HG02642 (cell line): ENCODE data around the gene ANAPC4.
"Not testable (repeated sequence)": the region's sequence is repeated elsewhere in the genome, so short reads cannot be mapped to it uniquely, and the experiment has no call there.

Experiments used
- ATAC-seq: cut with Tn5 transposase; IDR thresholded peaks from one replicate; pipeline ENCODE4 v1.9.1; 2021; ENCODE audit warnings: mild to moderate bottlenecking; ENCODE audit not compliant: unreplicated experiment, poor library complexity

The ANAPC4 gene

GRCh38 chr4:25372549-25372948 is 4.5 kb upstream of the ANAPC4 start:
- ATAC-seq, result not testable (repeated sequence)

DNA sequence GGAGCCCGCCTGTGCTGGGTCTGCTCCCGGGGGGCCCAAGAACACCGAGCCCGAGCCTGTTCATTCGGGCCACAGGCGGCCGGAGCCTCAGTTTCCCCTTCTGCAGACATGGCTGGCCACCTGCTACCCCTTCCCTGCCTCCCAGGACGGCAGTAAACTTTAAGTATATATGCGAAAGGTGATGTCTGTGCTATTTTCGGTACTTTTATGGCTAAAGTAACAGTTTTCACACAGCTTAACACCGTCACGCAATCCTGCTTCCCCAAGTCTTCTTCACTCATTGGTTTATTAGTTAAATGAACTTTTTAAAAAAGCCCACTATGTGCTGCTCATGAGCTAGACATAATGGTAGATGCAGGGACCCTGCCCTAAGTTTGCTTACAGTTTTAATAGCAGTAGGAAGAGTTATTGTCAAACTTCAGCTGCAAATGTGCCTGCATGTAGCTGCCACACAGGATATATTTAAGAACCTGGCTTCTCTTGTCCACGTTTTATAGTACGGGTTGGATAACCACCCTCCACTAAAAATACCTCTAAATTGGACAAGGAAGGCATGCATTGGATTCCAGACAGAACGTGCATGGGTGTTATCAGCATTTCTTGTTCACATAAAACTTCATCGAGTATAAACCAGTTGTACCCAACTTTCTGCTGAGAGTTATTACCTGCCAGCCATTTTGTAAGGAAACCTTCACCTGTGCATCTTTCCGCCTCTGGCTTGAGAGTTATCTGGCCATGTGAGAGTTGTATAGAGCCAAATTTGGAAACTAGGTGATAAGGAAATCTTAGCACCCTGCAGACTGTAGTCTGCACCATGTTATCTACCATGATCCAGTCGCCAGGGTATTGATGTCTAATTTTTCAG is 741 bp downstream of the ANAPC4 start:
- no peak for ATAC-seq

DNA sequence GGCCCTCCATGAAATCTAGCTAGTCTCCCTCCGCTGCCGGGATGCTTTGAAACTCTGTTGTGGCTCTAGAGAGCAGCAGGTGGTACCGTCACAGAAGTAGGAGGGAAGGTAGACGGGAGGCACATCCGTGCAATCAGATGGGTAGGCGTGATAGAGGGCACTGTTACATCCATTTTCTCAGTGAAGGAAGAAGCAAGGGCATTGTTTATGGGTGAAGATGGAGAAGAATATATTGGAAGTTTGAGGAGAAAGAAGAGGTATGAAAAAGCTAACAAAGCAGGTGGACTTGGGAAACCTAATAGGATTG is 1.3 kb downstream of the ANAPC4 start:
- ATAC-seq, result no peak

DNA sequence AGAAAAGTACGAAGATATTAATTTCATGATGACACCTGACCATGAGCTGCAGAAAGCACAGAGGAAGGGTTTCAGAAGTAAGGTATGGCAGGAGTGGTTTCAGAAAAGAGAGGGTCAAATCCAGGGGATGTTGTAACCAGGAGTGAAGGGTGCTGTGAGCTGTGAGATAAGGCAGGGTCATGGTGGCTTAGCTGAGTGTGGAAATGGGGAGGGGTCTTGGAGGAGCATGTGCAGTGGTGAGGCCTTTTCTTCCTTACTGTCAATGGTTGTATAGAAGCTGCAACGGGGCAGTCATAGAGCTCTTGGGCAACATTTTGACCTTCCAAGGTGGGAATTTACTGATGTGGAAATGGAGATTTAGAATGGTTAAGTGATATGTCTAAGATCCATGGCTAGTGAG is 2.5 kb downstream of the ANAPC4 start:
- no peak for ATAC-seq

- ATAC-seq, result no peak
These were observed 6.6 kb downstream of the ANAPC4 start for GRCh38 chr4:25383647-25384046.

DNA sequence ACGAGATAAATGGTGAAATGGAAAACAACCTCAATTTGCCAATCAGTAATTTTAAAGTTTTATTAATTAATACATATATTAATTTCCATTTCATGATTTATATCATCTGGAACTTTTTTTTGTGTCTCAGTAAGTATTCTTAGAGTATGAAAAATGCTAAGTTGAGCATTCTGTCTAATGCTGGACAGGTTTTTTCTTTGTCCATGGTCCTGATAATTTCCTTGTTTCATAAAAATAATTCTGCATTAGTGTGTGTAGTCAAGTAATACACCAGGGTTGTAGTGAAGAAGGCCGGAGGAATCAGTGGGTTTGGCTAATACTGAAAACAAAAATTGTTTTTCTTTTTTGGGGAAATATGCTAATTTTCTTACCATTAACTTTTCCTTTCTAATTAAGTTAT is 9.9 kb downstream of the ANAPC4 start:
- ATAC-seq, result no peak

DNA sequence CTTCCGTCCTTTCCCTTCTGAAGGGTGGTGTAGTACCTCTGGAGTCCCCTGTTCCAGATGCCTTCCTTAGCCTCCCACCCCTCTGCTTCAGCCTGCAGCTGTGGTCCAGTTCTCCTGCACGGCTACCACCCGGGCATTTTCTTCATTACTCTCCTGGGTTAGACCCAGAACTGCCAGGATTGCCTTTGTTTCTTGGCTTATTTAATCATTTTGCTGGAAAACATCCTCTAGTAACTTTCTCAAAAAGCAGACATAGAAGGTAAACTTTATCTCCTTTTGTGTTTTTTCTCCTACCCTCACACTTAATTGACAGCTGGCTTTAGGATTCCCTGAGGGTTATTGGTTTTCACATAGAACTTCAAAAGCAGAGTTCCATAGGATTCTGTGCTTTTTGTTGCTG is 20.2 kb downstream of the ANAPC4 start:
- no peak for ATAC-seq

GRCh38 chr4:25399510-25399909 is 22.4 kb downstream of the ANAPC4 start:
- no peak for ATAC-seq

DNA sequence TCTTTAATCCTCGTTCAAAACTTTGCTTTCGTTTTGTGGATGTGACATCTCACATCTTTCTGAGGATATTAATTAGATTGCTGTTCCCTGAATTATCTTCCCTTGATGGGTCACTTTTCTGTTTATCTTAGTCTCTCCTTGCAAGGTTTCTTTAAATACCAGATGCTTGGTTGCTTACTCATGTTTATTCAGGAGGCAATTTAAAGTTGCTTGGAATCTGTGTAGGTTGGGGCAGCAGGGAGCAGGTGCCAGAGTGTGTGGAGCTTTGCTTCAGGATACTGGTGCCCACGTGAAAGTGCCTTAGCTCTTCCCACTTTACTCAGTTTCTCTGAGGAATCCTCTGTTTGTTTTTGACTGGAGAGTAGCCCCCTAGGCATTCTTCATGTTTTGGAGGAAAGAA is 24.0 kb downstream of the ANAPC4 start:
- no peak for ATAC-seq

GRCh38 chr4:25402521-25402920 is 25.5 kb downstream of the ANAPC4 start:
- ATAC-seq, result no peak

- ATAC-seq, result no peak
These were observed 26.6 kb downstream of the ANAPC4 start for GRCh38 chr4:25403699-25404098.

DNA sequence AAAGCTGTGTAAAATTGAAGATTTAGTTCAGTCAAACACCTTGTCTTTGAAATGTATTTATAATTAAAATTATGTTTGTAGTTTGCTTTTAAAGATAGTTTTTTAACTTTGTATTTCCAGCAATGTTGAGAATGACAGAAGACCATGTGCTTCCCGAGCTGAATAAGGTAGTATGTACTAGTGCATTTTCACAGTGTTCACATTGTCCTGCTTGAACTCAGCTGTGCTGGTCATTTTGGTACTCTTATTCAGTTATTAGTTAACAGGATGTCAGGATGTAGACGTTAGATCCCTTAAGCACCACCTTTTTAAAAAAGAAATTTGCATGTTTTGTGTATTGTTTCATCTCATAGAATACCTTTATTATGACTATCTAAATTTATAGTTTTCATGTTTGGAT is 28.4 kb downstream of the ANAPC4 start:
- ATAC-seq, result no peak

GRCh38 chr4:25406081-25406692 is 29.1 kb downstream of the ANAPC4 start:
- ATAC-seq, result no peak

DNA sequence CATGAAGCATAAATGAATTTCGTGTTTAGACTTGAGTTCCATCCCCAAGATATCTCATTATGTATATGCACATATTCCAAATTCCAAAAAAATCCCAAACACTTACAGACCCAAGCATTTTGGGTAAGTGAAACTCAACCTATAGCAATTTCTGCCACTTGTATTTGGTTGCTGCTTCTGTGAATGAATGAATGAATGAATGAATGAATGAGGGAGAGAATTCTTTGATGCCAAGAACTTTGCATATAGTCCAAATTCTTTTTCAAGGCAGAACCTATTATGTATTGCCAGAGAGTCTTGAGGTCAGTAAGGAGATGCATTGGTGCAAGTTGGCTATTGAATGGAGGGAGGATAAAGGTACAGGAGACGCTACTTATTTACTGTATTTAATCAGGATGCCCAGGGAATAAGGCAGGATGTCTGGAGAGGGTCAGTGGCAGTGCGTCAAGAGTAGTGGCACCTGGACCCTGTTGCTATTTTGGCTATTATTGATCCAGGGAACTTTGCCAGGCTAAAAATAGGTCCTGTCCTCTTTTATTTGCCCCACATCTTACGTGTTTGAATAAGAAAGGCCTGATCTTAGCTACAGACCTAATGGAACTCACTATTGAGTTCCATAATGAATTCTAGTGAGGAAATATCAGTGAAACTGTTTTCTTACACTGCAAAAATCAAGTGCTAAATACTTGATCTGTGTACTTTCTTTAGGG is 33.9 kb downstream of the ANAPC4 start:
- ATAC-seq, result no peak

GRCh38 chr4:25413261-25413660 is 36.2 kb downstream of the ANAPC4 start:
- no peak for ATAC-seq

DNA sequence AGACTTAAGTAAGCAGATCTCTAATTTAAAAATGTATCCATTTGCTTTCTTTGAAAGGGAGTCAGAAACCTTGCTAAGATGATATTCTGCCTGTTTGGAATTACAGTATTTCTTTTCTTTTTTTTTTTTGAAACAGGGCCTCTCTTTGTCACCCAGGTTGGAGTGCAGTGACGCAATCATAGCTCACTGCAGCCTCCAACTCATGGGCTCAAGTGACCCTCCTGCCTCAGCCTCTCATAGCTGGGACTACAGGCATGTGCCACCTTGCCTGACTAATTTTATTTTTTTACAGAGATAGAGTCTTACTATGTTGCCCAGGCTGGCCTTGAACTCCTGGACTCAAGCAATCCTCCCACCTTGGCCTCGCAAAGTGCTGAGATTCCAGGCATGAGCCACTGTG is 40.0 kb downstream of the ANAPC4 start:
- no peak for ATAC-seq

GRCh38 chr4:25420931-25421330 is 43.9 kb downstream of the ANAPC4 start:
- ATAC-seq, result no peak

DNA sequence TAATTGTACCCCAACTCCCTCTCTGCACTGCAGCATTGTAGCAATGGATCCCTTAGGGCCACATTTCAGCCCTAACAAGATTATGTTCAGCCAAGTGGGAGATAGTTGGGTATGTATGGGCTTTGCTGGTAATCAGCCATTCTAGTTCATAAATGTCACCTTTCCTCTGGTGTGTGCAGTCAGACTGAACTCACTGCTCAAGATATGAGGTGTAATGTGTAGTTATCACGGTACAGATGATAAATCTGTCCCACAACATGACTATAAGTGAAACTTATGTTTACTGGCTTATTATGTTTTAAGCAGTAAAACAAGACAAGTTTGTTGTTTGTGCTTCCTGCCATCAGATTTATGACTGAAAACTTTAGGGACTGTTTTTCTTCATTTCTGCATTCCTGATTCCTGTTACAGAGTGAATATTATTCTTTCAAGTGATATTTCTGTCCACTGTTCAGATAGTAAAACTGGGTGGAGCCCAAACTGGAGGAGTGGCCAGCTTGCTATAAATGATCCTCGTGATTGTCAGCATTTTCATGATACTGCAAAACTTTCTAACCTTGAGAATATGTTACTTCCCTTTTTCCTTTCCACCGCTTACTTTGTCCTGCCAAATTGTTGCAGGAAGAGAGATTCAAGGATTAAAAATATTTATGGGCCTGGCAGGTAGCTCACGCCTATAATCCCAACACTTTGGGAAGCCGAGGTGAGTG is 44.9 kb downstream of the ANAPC4 start:
- ATAC-seq, result no peak

GRCh38 chr4:25423548-25423947 is 46.5 kb downstream of the ANAPC4 start:
- no peak for ATAC-seq

GRCh38 chr4:25424539-25425228 is 47.6 kb downstream of the ANAPC4 start:
- no peak for ATAC-seq
